Stimulated activated CD4-positive, alpha-beta T cell treated with anti-CD3 and anti-CD28 coated beads, Interleukin-12 subunit alpha, Interleukin-12 subunit beta, amount 100 ng/mL, for 4 hours (primary cell): Measurements from ENCODE around the gene PARP14.
"Not testable (repeated sequence)": the region's sequence is repeated elsewhere in the genome, so short reads cannot be mapped to it uniquely, and the experiment has no call there.

Experiments used
- DNase-seq: peaks from one replicate; pipeline ENCODE4 v3.0.0-alpha.2; 2020

PARP14 gene

GRCh38 chr3:122680475-122681283 is at the start of gene PARP14:
TSS of gene PARP14 (plus strand) at chr3:122680839. CDS start at chr3:122680884, 45 bp downstream.
- DNase-seq, result peak; percentile 48

DNA sequence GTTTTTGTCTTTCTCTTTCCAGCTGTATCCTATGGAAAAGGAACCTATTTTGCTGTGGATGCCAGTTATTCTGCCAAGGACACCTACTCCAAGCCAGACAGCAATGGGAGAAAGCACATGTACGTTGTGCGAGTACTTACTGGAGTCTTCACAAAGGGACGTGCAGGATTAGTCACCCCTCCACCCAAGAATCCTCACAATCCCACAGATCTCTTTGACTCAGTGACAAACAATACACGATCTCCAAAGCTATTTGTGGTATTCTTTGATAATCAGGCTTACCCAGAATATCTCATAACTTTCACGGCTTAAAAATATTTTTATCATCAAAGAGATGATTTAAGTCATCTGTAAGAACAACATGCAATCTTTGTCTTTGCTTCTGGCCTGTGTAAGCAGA is 44.9 kb upstream of the PARP14 start:
- DNase-seq, result no peak

DNA sequence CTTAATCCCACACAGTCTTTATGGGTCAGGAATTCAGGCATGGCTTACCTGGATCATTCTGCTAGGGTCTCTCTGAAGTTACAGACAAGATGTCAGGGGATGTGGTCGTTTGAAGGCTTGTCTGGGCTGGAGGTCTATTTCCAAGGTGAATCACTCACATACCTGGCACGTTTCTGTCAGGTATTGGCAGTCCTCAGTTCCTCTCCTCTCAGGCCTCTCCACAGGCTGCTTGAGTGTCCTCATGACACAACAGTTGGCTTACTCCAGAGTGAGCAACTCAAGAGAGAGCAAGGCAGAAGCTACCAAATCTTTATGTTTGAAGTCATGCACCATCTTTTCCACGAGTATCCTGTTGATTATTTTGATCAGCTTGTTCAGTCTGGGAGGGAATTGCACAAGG is 43.9 kb upstream of the PARP14 start:
- no peak for DNase-seq

DNA sequence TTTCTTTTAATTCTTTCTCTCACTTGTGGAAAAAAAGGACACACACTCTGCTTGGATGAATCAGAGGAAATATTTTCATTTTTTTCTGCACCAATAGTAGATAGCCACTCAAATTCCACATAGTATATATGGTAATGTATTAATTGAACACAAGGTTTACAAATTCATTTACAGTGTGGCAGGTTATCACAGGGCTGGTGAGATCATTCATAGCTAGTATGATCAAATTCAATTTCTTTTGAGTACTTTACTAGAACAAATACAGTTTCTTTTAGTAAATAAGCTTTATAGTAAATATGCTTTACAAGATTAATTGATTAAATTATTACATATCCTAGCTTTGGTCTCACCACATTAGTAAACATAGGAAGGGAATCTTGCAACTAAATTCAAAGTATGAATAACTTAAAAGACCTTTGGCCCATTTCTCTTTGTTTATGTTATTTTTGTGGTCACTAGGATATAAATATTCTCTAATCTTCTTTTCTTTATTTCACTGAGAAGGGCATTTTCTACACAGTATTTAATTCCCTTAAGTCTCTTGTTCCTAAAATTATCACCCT is 40.1 kb upstream of the PARP14 start:
- DNase-seq, result no peak

DNA sequence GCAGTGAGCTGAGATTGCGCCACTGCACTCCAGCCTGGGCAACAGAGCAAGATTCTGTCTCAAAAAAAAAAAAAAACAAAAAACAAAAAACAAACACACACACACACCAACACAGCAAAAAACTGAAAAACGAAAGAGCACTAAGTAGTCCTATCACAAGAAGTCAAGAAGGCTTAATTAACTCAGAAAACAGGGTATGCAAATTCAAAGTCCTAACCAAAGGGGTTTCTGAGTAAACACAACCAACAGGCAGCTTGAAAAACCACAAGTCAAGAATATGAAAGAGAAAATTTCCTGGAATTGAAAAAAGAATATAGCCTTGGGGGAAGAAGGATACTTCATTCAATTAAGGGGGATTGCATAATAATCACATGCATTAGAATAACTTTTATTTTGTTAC is 37.7 kb upstream of the PARP14 start:
- DNase-seq, result no peak

DNA sequence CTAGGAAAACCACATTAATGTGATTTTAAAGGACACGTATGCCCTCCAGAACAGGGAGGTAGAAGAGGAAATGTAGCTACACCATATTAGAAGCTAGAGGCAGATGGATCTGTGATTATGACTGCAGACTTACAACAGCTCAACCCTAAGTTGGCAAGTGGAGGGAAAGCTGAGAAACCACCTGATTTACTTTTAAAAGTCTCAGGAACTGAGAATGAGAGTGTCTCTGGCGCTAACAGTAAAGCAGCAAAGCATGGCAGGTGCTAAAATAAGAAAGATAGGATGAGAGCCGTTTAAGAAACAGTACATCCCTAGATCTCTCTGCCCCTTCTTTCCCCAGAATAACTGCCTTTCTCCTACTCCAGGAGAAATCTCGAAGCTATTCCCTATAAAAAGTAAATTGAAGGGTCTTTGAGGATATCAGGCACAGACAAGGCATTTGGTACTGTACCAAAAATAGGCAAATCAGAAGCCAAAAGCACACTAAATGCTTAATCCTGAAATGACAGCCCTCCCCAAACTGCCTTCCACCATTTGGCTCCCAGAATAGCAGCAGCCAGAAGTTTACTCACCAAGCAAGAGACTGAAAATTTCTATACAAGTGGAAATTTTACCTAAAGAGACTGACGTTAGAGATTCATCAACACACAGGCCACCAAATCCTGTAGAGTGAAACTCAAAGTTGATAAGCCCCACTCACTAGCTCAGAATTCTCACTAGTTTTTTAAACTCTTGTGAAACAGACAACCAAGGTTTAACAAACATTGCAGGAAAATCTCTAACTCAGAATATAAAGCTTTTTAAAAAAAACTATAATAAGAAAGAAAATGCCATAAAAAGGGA is 34.3 kb upstream of the PARP14 start:
- DNase-seq, result no peak

DNA sequence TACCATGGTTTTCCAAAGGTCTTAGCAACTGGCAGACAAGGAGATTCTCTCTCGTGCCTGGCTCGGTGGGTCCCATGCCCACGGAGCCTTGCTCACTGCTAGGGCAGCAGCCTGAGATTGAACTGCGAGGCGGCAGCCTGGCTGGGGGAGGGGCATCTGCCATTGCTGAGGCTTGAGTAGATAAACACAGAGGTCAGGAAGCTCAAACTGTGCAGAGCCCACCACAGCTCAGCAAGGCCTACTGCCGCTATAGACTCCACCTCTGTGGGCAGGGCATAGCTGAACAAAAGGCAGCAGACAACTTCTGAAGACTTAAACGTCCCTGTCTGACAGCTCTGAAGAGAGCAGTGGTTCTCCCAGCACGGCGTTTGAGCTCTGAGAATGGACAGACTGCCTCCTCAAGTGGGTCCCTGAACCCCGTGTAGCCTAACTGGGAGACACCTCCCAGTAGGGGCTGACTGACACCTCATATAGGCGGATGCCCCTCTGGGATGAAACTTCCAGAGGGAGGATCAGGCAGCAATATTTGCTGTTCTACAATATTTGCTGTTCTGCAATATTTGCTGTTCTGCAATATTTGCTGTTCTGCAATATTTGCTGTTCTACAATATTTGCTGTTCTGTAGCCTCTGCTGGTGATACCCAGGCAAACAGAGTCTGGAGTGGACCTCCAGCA is 29.3 kb upstream of the PARP14 start:
- not testable (repeated sequence) for DNase-seq

DNA sequence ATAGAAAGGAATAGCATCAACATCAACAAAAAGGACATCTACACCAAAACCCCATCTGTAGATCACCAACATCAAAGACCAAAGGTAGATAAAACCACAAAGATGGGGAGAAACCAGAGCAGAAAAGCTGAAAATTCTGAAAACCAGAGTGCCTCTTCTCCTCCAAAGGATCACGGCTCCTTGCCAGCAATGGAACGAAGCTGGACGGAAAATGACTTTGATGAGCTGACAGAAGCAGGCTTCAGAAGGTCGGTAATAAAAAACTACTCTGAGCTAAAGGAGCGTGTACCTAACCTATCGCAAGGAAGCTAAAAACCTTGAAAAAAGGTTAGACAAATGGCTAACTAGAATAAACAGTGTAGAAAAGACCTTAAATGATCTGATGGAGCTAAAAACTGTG is 28.7 kb upstream of the PARP14 start:
- not testable (repeated sequence) for DNase-seq

DNA sequence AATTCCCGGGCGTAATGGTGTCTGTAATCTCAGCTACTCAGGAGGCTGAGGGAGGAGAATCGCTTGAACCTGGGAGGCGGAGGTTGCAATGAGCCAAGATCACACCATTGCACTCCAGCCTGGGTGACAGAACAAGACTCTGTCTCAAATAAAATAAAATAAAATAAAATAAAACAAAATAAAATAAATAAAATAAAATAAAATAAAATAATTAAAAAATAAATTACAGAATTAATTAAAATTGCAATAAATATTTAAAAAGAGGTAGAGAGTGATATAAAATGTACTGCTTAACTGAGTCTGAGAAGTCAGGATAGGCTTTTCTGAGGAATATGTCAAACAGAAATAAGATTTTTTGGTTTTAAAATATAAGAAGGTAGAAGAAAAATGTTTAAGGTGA is 22.3 kb upstream of the PARP14 start:
- DNase-seq, result not testable (repeated sequence)

GRCh38 chr3:122660297-122660974 is 20.2 kb upstream of the PARP14 start:
- no peak for DNase-seq

DNA sequence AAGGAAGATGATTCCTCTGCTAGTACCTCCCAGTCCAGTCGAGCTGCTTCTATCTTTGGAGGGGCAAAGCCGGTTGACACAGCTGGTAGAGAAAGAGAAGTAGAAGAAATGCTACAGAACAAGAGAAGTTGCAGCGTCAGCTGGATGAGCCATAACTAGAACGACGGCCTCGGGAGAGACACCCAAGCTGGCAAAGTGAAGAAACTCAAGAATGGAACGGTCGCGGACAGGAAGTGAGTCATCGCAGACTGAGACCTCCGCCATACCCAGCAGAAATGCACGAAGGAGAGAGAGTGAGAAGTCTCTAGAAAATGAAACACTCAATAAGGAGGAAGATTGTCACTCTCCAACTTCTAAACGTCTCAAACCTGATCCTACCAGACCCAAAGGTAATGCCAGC is 19.0 kb upstream of the PARP14 start:
- no peak for DNase-seq

DNA sequence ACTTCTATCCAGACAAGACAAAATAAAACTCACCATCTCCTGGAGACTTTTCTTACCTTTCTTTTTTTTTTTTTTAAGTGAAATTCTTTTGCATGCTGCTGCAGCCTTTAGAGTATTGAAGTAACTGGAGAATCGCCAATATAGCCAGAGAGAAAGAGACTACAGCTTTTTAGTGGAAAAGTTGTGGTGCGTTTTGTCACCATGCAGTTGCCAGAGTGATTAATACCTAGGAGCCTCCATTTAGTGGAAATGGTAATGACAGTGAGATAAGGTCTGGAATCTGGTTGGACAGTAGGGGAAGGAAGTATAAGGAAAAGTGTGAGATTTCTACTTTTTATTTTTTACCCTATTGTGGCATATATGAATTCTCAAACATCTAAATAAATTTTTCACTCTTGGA is 18.1 kb upstream of the PARP14 start:
- DNase-seq, result no peak

DNA sequence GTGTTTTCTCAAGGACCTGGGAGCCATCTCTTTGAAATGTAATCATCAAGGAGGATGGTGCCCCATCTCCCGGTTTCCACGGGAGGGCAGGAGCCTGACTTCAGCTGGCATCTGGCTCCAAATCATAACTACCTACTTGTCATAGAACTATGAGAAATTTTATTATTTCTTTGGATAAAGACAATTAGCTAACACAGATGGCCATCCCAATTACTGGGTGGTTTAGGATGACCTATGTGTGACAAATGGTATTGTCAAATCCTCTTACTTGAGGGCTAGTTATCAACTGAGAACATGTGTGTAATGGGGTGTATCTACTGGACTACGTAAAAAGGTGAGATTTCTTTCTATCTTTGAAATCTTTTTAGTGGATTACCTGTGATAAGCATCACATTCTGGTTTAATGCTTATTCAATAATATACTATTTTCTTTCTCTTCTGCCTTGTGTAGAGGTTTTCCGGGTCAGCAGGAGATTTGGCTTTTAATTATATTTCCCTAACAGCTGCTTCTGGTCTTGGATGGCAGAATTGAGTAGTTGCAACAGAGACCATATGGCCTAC is 15.3 kb upstream of the PARP14 start:
- no peak for DNase-seq

GRCh38 chr3:122665881-122666280 is 14.8 kb upstream of the PARP14 start:
- DNase-seq, result no peak

GRCh38 chr3:122668930-122669730 is 11.5 kb upstream of the PARP14 start:
- peak; percentile 19 for DNase-seq

DNA sequence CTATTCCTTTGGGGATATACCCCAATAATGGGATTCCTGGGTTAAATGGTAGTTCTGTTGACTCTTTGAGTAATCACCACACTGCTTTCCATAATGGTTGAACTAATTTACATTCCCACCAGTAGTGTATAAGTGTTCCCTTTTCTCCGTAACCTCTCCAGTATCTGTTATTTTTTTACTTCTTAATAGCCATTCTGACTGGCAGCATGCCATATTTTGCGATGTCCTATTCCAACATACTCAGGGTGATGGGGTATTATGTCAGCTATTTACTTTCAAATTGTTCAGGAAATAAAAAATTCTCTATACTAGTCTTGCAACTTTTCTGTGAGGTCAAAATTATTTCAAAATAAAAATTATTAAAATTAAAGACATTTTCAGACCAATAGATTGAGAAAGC is 9.1 kb upstream of the PARP14 start:
- DNase-seq, result no peak

GRCh38 chr3:122674339-122674738 is 6.3 kb upstream of the PARP14 start:
- DNase-seq, result no peak

GRCh38 chr3:122676759-122677158 is 3.9 kb upstream of the PARP14 start:
- DNase-seq, result no peak

DNA sequence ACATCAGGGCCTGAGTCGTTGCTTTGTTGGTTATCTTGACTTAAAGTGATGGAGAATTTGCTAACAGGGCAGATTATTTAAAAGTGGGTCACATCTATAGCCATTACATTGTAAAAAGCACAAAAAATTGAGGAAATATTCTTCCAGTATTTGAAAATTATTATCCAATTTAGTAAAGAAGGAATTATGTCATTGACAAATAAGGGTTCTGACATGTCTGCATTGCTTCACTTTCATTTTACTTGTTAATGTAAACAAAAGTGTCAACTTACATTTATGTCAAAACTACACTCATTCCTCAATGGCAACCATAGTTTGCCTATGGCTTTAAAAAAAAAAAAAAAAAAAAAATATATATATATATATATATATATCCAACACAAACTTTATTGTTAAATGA is 3.4 kb upstream of the PARP14 start:
- DNase-seq, result no peak

DNA sequence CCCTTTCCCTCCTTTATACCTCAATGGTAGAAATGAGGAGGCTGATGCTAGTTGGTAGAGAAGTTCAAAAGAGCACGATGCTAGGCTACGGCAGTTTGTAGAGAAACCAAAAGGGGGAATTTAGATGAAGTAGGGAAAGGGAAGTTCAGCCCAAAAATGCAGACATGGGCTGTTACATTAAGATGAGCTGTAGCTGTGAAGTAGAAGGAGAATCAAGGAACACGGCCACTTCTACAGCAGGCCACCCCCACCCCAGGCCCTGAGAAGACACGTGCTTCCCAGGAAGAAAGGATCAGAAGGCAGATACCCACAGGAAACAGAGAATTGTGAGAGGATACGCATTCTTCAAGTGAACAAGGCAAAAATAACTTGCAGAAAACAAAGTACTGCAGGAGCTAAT is 2.1 kb upstream of the PARP14 start:
- DNase-seq, result no peak
